Nephron (organoid): Measurements from ENCODE around the gene GNAZ.

Source experiments
- H3K27ac Mint-ChIP-seq, 3 experiments: 2 replicates each; pipeline ENCODE4 v1.8.0; 2020; ENCODE audit warnings: mixed read lengths in 3 of 3, mild to moderate bottlenecking in 2 of 3, moderate library complexity in 1 of 3
- H3K27me3 Mint-ChIP-seq: 2 replicates; pipeline ENCODE4 v1.8.0; 2021; ENCODE audit warnings: low read depth, mild to moderate bottlenecking, moderate library complexity, mixed read lengths
- H3K36me3 Mint-ChIP-seq: 2 replicates; pipeline ENCODE4 v1.8.0; 2020; ENCODE audit warnings: low read depth, mixed read lengths
- H3K4me1 Mint-ChIP-seq: 2 replicates; pipeline ENCODE4 v1.8.0; 2020; ENCODE audit warnings: mixed read lengths
- H3K4me3 Mint-ChIP-seq, 3 experiments: 2 replicates each; pipeline ENCODE4 v1.8.0; 2020; ENCODE audit warnings: mild to moderate bottlenecking in 3 of 3, mixed read lengths in 3 of 3, moderate library complexity in 2 of 3
- H3K9me3 Mint-ChIP-seq: 2 replicates; pipeline ENCODE4 v1.8.0; 2020; ENCODE audit warnings: mixed read lengths
- CTCF ChIP-seq, 3 experiments: fragments of 200-600 bp; sonication (generic); IDR thresholded peaks; one replicate each; pipeline ENCODE4 v1.5.0; 2021; ENCODE audit warnings: antibody characterized with exemption in 3 of 3; ENCODE audit not compliant: unreplicated experiment in 3 of 3

Gene GNAZ

GRCh38 chr22:23119494-23120414 is 49.4 kb downstream of the GNAZ start:
- Mint-ChIP-seq H3K9me3 (no peaks in the 10 kb centered on the region), H3K27ac (peak overlapping the region in 1 of 3 experiments; percentile 17), H3K27me3 (no peaks in the 10 kb centered on the region), H3K4me1 (peaks cover under 1% of the 10 kb centered on the region), H3K36me3 (no peaks in the 10 kb centered on the region), H3K4me3 (no peak overlapping the region)
- TF ChIP-seq CTCF (IDR thresholded peaks at IDR 0.05; ENCODE audit: unreplicated experiment in 3 of 3): no peak

DNA sequence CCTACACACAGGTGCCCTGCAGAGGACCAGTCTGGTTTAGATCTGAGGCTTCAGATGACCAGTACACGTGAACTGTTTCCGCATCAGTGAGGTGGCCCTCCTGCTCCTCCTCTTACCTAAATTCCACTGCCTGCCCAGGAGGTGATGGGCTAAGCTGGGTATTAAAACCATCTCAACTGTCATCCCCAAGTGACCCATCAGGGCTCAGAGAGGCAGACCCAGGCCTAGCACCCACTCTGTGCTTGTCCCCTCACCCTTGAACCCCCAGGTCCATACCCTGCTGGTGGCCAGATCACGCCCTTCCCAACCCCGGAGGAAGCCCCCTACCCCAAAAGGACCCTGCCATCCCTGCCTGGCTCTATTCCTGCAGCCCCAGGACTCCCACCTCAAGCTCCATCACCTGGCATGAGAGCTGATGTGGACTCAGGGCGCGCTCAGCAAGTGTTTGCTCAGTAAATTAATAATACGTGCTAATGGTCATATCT is 50.1 kb downstream of the GNAZ start:
- H3K27ac Mint-ChIP-seq: no peak overlapping the region
- no peaks in the 10 kb centered on the region for H3K36me3 Mint-ChIP-seq
- no peaks in the 10 kb centered on the region for H3K27me3 Mint-ChIP-seq
- TF ChIP-seq CTCF (IDR thresholded peaks at IDR 0.05; ENCODE audit: unreplicated experiment in 3 of 3): no peak
- H3K4me1 Mint-ChIP-seq: no peaks in the 10 kb centered on the region
- H3K4me3 Mint-ChIP-seq: no peak overlapping the region
- H3K9me3 Mint-ChIP-seq: no peaks in the 10 kb centered on the region

DNA sequence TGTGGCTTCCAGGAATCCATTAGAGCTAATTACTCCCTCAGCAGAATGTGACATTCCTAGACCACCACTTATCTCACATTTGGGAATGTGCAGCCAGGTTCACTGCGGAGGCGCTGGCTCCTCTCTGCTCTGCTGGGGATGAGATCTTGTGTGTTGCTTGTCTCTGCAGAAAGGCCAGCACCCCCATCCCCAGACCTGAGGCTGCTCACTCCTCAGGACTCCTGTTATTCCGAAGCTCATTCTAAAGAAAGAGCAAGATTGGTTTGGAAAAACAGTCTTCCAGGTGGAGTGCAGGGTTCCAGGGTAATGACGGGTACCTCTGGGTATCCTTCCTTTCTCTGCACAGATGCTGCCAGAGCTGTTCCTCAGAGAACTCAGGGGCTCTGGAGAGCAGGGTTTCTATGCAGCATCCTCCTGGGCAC is 50.7 kb downstream of the GNAZ start:
- Mint-ChIP-seq H3K9me3 (no peaks in the 10 kb centered on the region), H3K27me3 (no peaks in the 10 kb centered on the region), H3K4me3 (no peak overlapping the region), H3K4me1 (no peaks in the 10 kb centered on the region), H3K36me3 (no peaks in the 10 kb centered on the region), H3K27ac (no peak overlapping the region)
- no peak for TF ChIP-seq CTCF (IDR thresholded peaks at IDR 0.05; ENCODE audit: unreplicated experiment in 3 of 3)

DNA sequence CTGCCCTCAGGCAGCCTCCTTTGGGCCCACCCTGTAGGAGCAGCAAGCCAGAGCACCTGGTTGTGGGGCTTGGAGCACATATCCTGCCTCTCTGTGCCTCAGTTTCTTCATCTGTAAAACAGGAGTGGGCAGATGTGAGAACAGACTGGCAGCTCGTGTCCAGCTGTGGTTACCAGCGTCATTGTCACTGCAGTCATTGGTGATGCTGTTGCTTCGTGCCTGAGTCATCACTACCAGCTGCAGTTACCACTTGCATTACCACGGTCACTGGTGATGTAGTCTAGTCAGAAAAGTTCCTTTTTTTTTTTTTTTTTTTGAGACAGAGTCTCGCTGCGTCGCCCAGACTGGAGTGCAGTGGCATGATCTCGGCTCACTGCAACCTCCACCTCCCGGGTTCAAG is 51.1 kb downstream of the GNAZ start:
- H3K27ac Mint-ChIP-seq: no peak overlapping the region
- H3K9me3 Mint-ChIP-seq: no peaks in the 10 kb centered on the region
- H3K4me1 Mint-ChIP-seq: no peaks in the 10 kb centered on the region
- H3K36me3 Mint-ChIP-seq: no peaks in the 10 kb centered on the region
- no peak overlapping the region for H3K4me3 Mint-ChIP-seq
- TF ChIP-seq CTCF (IDR thresholded peaks at IDR 0.05; ENCODE audit: unreplicated experiment in 3 of 3): no peak
- H3K27me3 Mint-ChIP-seq: no peaks in the 10 kb centered on the region

GRCh38 chr22:23122216-23122957 is 52.1 kb downstream of the GNAZ start:
- H3K27ac Mint-ChIP-seq: no peak overlapping the region
- H3K4me3 Mint-ChIP-seq: no peak overlapping the region
- no peak for TF ChIP-seq CTCF (IDR thresholded peaks at IDR 0.05; ENCODE audit: unreplicated experiment in 3 of 3)
- H3K4me1 Mint-ChIP-seq: no peaks in the 10 kb centered on the region
- H3K27me3 Mint-ChIP-seq: no peaks in the 10 kb centered on the region
- H3K9me3 Mint-ChIP-seq: no peaks in the 10 kb centered on the region
- no peaks in the 10 kb centered on the region for H3K36me3 Mint-ChIP-seq
